Gastroesophageal sphincter (tissue), 4 donors: ENCODE results near the gene ACP3. TPM values are rescaled to one million over a fixed set of nuclear protein-coding genes. Genes with fewer than 3 reads are reported as not detected.
"Not testable (repeated sequence)": the region's sequence is repeated elsewhere in the genome, so short reads cannot be mapped to it uniquely, and the experiment has no call there.

Experiments used
- ATAC-seq: fragments of 150-250 bp; one replicate; pipeline ENCODE4 v1.9.1; 2016; ENCODE audit warnings: mild to moderate bottlenecking, moderate library complexity
- H3K27ac ChIP-seq, 4 donors: fragments of 200-600 bp; sonication (generic) in 3 of 4; 1 replicate in 3 of 4; 2 replicates in 1 of 4; pipeline ENCODE4 v1.5.1; 2016 to 2019
- H3K27me3 ChIP-seq: fragments of 200-600 bp; sonication (generic); one replicate; pipeline ENCODE4 v1.5.1; 2019
- H3K36me3 ChIP-seq, 2 donors: fragments of 200-600 bp; sonication (generic); one replicate each; pipeline ENCODE4 v1.5.1; 2019; ENCODE audit warnings: control low read depth in 1 of 2
- H3K4me1 ChIP-seq, 3 donors: fragments of 200-600 bp; sonication (generic); 1 replicate in 2 of 3; 2 replicates in 1 of 3; pipeline ENCODE4 v1.5.1; 2016 to 2019; ENCODE audit warnings: control low read depth in 2 of 3
- H3K4me3 ChIP-seq, 2 donors: fragments of 200-600 bp; sonication (generic); one replicate each; pipeline ENCODE4 v1.5.1; 2019; ENCODE audit warnings: mild to moderate bottlenecking in 1 of 2, moderate library complexity in 1 of 2
- H3K9me3 ChIP-seq, 3 donors: fragments of 200-600 bp; sonication (generic); one replicate each; pipeline ENCODE4 v1.5.1; 2017 to 2019; ENCODE audit warnings: control low read depth in 2 of 3
- EP300 ChIP-seq: sonication (generic); formaldehyde crosslinking; IDR thresholded peaks from one replicate; pipeline ENCODE4 v1.6.1; 2017; ENCODE audit warnings: antibody characterized with exemption, mild to moderate bottlenecking
- POLR2A ChIP-seq, 2 donors: fragments of 450-650 bp; IDR thresholded peaks; one replicate each; pipeline ENCODE4 v1.6.1; 2017; ENCODE audit warnings: antibody characterized with exemption in 2 of 2, mild to moderate bottlenecking in 2 of 2, moderate library complexity in 1 of 2
- POLR2AphosphoS5 ChIP-seq: sonication (generic); formaldehyde crosslinking; IDR thresholded peaks from one replicate; pipeline ENCODE4 v1.6.1; 2017; ENCODE audit warnings: antibody characterized with exemption
- WGBS, 2 donors: methylation state at CpG; one replicate each; pipeline ENCODE4 v1.1.5; 2018; ENCODE audit warnings: low coverage in 1 of 2; 5-methylcytosine and 5-hydroxymethylcytosine counted together
- total RNA-seq, 4 donors: library from RNA; depleted of rRNA; stranded (reverse); fragments of >200 nt; gene quantifications; one replicate each; pipeline ENCODE4 v1.1.0, GENCODE V29; 2016
- TF ChIP-seq, protein P1 (sequence below), 4 experiments: fragments of 200-600 bp in 2 of 4; fragments of 450-650 bp in 2 of 4; sonication (generic) in 1 of 4; IDR thresholded peaks; one replicate each; pipeline ENCODE4 v1.5.1; 2017 to 2019; ENCODE audit warnings: antibody characterized with exemption in 4 of 4, mild to moderate bottlenecking in 2 of 4, moderate library complexity in 2 of 4

ACP3 gene
- total RNA-seq, 4 donors from 2014 or later: 1.1 to 3.5 (median 2.1) TPM

GRCh38 chr3:132394320-132394719 lies 77.1 kb downstream of the ACP3 start:
- no peak overlapping the region for H3K4me3 ChIP-seq
- WGBS, 2 donors: 0 to 4% methylated on average over 2 of the region's 2 CpGs
- H3K27me3 ChIP-seq: no peaks in the 10 kb centered on the region
- H3K36me3 ChIP-seq: no peaks in the 10 kb centered on the region
- ATAC-seq: no peak
- no peak overlapping the region for H3K27ac ChIP-seq
- TF ChIP-seq POLR2A (IDR thresholded peaks at IDR 0.05): no peak
- TF ChIP-seq POLR2AphosphoS5: no peak
- TF ChIP-seq EP300: no peak
- TF ChIP-seq, protein P1, sequence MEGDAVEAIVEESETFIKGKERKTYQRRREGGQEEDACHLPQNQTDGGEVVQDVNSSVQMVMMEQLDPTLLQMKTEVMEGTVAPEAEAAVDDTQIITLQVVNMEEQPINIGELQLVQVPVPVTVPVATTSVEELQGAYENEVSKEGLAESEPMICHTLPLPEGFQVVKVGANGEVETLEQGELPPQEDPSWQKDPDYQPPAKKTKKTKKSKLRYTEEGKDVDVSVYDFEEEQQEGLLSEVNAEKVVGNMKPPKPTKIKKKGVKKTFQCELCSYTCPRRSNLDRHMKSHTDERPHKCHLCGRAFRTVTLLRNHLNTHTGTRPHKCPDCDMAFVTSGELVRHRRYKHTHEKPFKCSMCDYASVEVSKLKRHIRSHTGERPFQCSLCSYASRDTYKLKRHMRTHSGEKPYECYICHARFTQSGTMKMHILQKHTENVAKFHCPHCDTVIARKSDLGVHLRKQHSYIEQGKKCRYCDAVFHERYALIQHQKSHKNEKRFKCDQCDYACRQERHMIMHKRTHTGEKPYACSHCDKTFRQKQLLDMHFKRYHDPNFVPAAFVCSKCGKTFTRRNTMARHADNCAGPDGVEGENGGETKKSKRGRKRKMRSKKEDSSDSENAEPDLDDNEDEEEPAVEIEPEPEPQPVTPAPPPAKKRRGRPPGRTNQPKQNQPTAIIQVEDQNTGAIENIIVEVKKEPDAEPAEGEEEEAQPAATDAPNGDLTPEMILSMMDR (IDR thresholded peaks at IDR 0.05): no peak
- no peaks in the 10 kb centered on the region for H3K4me1 ChIP-seq
- H3K9me3 ChIP-seq: no peaks in the 10 kb centered on the region

DNA sequence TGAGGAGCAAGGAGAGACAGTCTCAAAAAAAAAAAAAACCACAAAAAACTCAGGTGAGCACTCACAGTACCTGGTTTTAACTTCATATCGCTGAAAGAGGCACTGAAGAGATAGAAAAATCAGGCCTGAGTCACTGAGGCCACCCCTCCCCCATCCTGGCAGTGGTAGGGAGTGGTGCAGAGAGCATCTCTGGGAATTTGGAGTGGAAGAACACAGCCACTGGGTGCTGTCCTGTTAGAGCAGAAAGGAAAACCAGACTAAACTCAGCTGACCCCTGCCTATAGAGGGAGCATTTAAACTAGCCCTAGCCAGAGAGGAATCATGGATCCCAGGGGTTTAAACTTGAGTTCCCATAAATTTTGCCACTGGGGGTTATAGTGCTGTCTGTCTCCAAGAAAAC lies 77.9 kb downstream of the ACP3 start:
- TF ChIP-seq EP300: no peak
- TF ChIP-seq, protein P1 (IDR thresholded peaks at IDR 0.05): no peak
- no peak for TF ChIP-seq POLR2A (IDR thresholded peaks at IDR 0.05)
- TF ChIP-seq POLR2AphosphoS5: no peak
- H3K4me3 ChIP-seq: no peak overlapping the region
- ATAC-seq: no peak
- 50 to 80% methylated on average over 1 of the region's 1 CpG for WGBS, 2 donors
- no peaks in the 10 kb centered on the region for H3K36me3 ChIP-seq
- no peaks in the 10 kb centered on the region for H3K4me1 ChIP-seq
- H3K27ac ChIP-seq: no peak overlapping the region
- H3K9me3 ChIP-seq: no peaks in the 10 kb centered on the region
- no peaks in the 10 kb centered on the region for H3K27me3 ChIP-seq

- no peaks in the 10 kb centered on the region for H3K27me3 ChIP-seq
- H3K4me1 ChIP-seq: no peaks in the 10 kb centered on the region
- H3K36me3 ChIP-seq: no peaks in the 10 kb centered on the region
- no peak overlapping the region for H3K27ac ChIP-seq
- H3K4me3 ChIP-seq: no peak overlapping the region
- no peak for ATAC-seq
- no peak for TF ChIP-seq POLR2A (IDR thresholded peaks at IDR 0.05)
- no peak for TF ChIP-seq EP300
- TF ChIP-seq, protein P1 (IDR thresholded peaks at IDR 0.05): no peak
- no peaks in the 10 kb centered on the region for H3K9me3 ChIP-seq
- 94 to 100% methylated on average over 1 to 4 of the region's 24 CpGs for WGBS, 2 donors
These were observed 79.0 kb downstream of the ACP3 start for GRCh38 chr3:132396255-132396654.

DNA sequence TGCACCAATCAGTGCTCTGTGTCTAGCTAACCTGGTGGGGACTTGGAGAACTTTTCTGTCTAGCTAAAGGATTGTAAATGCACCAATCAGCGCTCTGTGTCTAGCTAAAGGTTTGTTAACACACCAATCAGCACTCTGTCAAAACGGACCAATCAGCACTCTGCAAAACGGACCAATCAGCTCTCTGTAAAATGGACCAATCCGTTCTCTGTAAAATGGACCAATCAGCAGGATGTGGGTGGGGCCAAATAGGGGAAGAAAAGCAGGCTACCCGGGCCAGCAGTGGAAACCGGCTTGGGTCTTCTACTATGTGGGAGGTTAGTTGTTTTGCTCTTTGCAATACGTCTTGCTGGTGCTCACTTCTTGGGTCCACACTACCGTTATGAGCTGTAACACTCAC lies 79.6 kb downstream of the ACP3 start:
- not testable (repeated sequence) for H3K9me3 ChIP-seq
- 76 to 94% methylated on average over 6 of the region's 8 CpGs for WGBS, 2 donors

GRCh38 chr3:132399054-132399929 lies 82.1 kb downstream of the ACP3 start:
- no peak for ATAC-seq
- Histone ChIP-seq H3K36me3 (no peaks in the 10 kb centered on the region), H3K27ac (no peak overlapping the region), H3K4me3 (no peak overlapping the region), H3K27me3 (no peaks in the 10 kb centered on the region), H3K9me3 (no peaks in the 10 kb centered on the region), H3K4me1 (no peaks in the 10 kb centered on the region)
- TF ChIP-seq POLR2A (IDR thresholded peaks at IDR 0.05) (no peak), EP300 (no peak), POLR2AphosphoS5 (no peak)
- TF ChIP-seq, protein P1 (IDR thresholded peaks at IDR 0.05): peak; percentile 30 to 72 (median 52)
- WGBS, 2 donors: 58 to 61% methylated on average over 4 to 5 of the region's 5 CpGs

More for the DNA sequence above, 79.6 kb downstream of the ACP3 start:
- H3K4me1 ChIP-seq, H3K27me3 ChIP-seq, H3K4me3 ChIP-seq, H3K27ac ChIP-seq, ATAC-seq, H3K36me3 ChIP-seq: not testable (repeated sequence)
